T-helper 1 cell treated with Interleukin-12 subunit alpha and Interleukin-12 subunit beta and Interleukin-4 antibody, amounts not matched to agents 30 μg/mL and 1 μg/mL, for 36 hours (primary cell): ENCODE measurements around the gene LGALS12.
"Not testable (repeated sequence)": the region's sequence is repeated elsewhere in the genome, so short reads cannot be mapped to it uniquely, and the experiment has no call there.

ENCODE experiments used
- H3K27ac Mint-ChIP-seq: one replicate; pipeline ENCODE4 v1.8.0; 2021; ENCODE audit warnings: mild to moderate bottlenecking, mixed read lengths
- H3K27me3 Mint-ChIP-seq: one replicate; pipeline ENCODE4 v1.8.0; 2021; ENCODE audit warnings: low read depth, mixed read lengths
- H3K36me3 Mint-ChIP-seq: one replicate; pipeline ENCODE4 v1.8.0; 2021; ENCODE audit warnings: low read depth, mixed read lengths
- H3K4me1 Mint-ChIP-seq: one replicate; pipeline ENCODE4 v1.8.0; 2021; ENCODE audit warnings: low read depth, mixed read lengths
- H3K4me3 Mint-ChIP-seq: one replicate; pipeline ENCODE4 v1.8.0; 2021; ENCODE audit warnings: mild to moderate bottlenecking, moderate library complexity, mixed read lengths
- H3K9me3 Mint-ChIP-seq: one replicate; pipeline ENCODE4 v1.8.0; 2021; ENCODE audit warnings: mixed read lengths

The LGALS12 gene

DNA sequence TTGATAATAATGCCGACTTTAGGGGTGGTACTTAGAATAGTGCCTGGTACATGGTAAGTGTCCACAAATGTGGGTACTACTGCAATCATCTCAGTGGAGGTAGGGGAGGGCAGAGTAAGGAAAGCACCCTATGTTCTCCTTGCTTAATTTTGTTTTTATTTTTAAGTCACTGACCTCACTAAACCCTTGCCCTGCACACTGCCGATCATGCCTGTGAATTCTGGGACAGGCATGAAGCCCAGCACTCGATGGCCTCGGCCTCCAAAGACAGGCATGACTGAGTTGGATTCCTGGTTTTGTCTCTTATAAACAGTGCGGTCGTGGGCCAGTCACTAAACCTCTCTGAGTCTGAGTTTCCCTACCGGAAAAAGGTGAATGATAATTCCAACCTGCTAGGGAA is 6.9 kb downstream of the LGALS12 start:
- peaks cover 1% of the 10 kb centered on the region for H3K4me1 Mint-ChIP-seq
- no peak overlapping the region for H3K4me3 Mint-ChIP-seq
- no peak overlapping the region for H3K27ac Mint-ChIP-seq
- no peaks in the 10 kb centered on the region for H3K9me3 Mint-ChIP-seq
- H3K36me3 Mint-ChIP-seq: no peaks in the 10 kb centered on the region
- H3K27me3 Mint-ChIP-seq: no peaks in the 10 kb centered on the region

DNA sequence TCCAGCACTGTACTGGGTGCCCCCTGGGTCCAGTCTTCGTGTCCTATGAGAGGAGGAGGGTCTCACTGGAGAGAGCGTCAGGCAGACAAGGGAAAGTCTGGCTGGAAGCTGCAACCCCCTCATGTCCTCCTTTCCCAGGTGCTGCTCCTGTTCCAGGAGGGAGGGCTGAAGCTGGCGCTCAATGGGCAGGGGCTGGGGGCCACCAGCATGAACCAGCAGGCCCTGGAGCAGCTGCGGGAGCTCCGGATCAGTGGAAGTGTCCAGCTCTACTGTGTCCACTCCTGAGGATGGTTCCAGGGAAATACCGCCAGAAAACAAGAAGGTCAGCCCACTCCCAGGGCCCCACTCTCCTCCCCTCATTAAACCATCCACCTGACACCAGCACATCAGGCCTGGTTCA is 10.2 kb downstream of the LGALS12 start:
- H3K27me3 Mint-ChIP-seq: peaks cover 6% of the 10 kb centered on the region
- H3K9me3 Mint-ChIP-seq: no peaks in the 10 kb centered on the region
- H3K27ac Mint-ChIP-seq: no peak overlapping the region
- H3K4me1 Mint-ChIP-seq: peaks cover 6% of the 10 kb centered on the region
- no peaks in the 10 kb centered on the region for H3K36me3 Mint-ChIP-seq
- H3K4me3 Mint-ChIP-seq: no peak overlapping the region

DNA sequence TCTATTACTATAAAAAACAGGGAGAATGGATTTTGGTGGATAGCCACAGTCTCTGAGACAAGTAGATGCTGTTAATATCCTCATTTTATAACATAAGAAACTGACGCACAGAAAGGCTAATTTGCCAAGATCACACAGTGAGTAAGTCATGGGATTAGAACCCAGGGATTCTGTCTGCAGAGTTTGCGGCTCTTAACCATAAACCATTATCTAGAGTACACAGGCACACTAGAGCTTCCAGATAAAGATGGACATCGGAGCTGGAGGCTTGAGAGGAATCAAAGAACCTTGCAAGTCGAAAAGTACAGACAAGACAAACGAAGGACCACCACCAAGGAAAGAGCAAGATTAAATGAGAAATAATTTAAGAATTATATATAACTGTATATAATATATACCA is 11.3 kb downstream of the LGALS12 start:
- H3K4me1 Mint-ChIP-seq: peaks cover 6% of the 10 kb centered on the region
- H3K4me3 Mint-ChIP-seq: no peak overlapping the region
- no peak overlapping the region for H3K27ac Mint-ChIP-seq
- no peaks in the 10 kb centered on the region for H3K36me3 Mint-ChIP-seq
- H3K9me3 Mint-ChIP-seq: no peaks in the 10 kb centered on the region
- peaks cover 6% of the 10 kb centered on the region for H3K27me3 Mint-ChIP-seq

DNA sequence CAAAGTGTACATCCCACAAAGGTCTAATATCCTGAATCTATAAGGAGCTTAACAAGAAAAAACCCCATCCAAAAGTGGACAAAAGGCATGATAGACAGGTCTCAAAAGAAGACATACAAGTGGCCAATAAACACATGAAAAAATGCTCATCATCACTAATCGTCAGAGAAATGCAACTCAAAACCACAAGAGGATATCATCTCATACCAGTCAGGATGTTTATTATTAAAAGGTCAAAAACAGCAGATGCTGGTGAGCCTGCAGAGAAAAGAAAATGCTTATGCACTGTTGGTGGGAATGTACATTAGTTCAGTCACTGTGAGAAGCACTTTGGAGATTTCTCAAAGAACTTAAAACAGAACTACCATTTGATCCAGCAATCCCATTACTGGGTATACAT is 12.7 kb downstream of the LGALS12 start:
- no peak overlapping the region for H3K4me3 Mint-ChIP-seq
- H3K27ac Mint-ChIP-seq: no peak overlapping the region
- peaks cover under 1% of the 10 kb centered on the region for H3K36me3 Mint-ChIP-seq
- H3K9me3 Mint-ChIP-seq: peaks cover 6% of the 10 kb centered on the region
- peaks cover 6% of the 10 kb centered on the region for H3K27me3 Mint-ChIP-seq
- H3K4me1 Mint-ChIP-seq: peaks cover 6% of the 10 kb centered on the region

DNA sequence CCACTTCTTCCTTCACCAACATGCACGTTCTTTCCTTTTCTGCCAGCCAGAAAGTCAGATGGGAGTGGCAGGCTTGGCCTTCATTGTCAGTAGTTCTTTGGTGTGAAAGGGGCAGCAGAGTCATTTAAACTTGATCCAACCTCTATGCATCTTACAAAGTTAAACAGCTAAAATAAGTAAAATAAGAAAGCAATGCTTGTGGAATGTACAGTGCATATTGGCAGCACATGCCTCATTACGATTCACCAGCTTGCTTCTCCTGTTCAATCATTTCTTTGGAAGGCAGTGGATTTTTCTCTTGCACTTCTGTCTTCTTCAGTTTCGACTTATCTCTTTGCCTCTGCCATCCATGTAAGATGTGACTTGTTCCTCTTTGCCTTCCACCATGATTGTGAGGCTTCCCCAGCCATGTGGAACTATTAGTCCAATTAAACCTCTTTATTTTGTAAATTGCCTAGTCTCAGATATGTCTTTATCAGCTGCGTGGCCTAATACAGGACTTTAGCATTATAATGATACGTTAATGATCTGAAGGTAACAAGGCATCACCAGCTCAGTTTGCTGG is 14.8 kb downstream of the LGALS12 start:
- Mint-ChIP-seq H3K27ac (no peak overlapping the region), H3K4me1 (peaks cover 6% of the 10 kb centered on the region), H3K9me3 (peaks cover 14% of the 10 kb centered on the region), H3K4me3 (no peak overlapping the region), H3K27me3 (peaks cover 6% of the 10 kb centered on the region), H3K36me3 (peaks cover 2% of the 10 kb centered on the region)

DNA sequence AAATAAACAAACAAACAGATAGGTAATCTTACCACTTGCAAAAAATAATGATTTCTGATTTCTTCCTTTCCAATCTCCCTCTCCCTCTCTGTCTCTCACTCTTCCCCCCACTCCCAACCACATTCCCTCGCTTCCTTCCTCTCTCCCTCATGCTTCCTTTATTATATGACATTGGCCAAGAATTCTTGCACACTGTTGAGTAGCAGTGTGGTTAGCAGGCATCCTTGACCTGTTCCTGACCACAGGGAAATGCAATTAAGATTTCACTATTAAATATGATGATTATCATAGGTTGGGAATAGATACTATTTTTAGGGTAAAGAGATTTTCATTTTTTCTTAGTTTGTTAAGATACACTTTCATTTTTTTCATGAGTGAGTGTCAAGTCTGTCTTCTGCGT is 16.0 kb downstream of the LGALS12 start:
- Mint-ChIP-seq H3K27ac (no peak overlapping the region), H3K4me3 (no peak overlapping the region), H3K9me3 (peaks cover 14% of the 10 kb centered on the region), H3K27me3 (peaks cover 6% of the 10 kb centered on the region), H3K36me3 (peaks cover 2% of the 10 kb centered on the region), H3K4me1 (peaks cover 6% of the 10 kb centered on the region)

GRCh38 chr11:63523151-63523550 is 17.3 kb downstream of the LGALS12 start:
- Mint-ChIP-seq H3K4me1 (peaks cover 5% of the 10 kb centered on the region), H3K9me3 (peaks cover 14% of the 10 kb centered on the region), H3K27me3 (peaks cover 6% of the 10 kb centered on the region), H3K4me3 (no peak overlapping the region), H3K36me3 (peaks cover 2% of the 10 kb centered on the region), H3K27ac (no peak overlapping the region)

- Mint-ChIP-seq H3K4me3 (no peak overlapping the region), H3K27me3 (no peaks in the 10 kb centered on the region), H3K9me3 (peaks cover 14% of the 10 kb centered on the region), H3K36me3 (peaks cover 3% of the 10 kb centered on the region), H3K27ac (no peak overlapping the region), H3K4me1 (peaks cover 27% of the 10 kb centered on the region)
Observed at GRCh38 chr11:63527667-63528066, 21.8 kb downstream of the LGALS12 start.

- Mint-ChIP-seq H3K4me1 (peaks cover 32% of the 10 kb centered on the region), H3K9me3 (peaks cover 12% of the 10 kb centered on the region)
- H3K4me3 Mint-ChIP-seq, H3K36me3 Mint-ChIP-seq, H3K27me3 Mint-ChIP-seq, H3K27ac Mint-ChIP-seq: not testable (repeated sequence)
Observed at GRCh38 chr11:63528156-63528555, 22.3 kb downstream of the LGALS12 start.

DNA sequence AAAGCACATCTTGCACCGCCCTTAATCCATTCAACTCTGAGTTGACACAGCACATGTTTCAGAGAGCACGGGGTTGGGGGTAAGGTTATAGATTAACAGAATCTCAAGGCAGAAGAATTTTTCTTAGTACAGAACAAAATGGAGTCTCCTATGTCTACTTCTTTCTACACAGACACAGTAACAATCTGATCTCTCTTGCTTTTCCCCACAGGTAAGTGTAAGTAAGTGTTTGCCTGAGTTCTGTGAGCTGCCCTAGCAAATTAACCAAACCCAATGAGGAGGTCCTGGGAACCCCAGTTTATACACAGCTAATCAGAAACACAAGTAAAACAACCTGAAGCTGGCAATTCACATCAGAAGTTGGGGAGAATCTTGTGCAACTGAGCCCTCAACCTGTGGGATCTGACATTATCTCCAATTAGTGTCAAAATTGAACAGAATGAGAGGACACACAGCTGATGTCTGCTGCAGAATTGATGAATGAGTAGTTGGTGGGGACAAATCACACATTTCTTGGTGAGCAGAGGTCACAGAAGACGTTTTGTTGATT is 22.9 kb downstream of the LGALS12 start:
- H3K36me3 Mint-ChIP-seq, H3K9me3 Mint-ChIP-seq, H3K27ac Mint-ChIP-seq, H3K27me3 Mint-ChIP-seq, H3K4me3 Mint-ChIP-seq: not testable (repeated sequence)
- peaks cover 39% of the 10 kb centered on the region for H3K4me1 Mint-ChIP-seq

- not testable (repeated sequence) for H3K36me3 Mint-ChIP-seq, H3K27ac Mint-ChIP-seq, H3K27me3 Mint-ChIP-seq, H3K9me3 Mint-ChIP-seq, H3K4me3 Mint-ChIP-seq
- H3K4me1 Mint-ChIP-seq: peaks cover 44% of the 10 kb centered on the region
Observed at GRCh38 chr11:63529373-63529772, 23.5 kb downstream of the LGALS12 start.

- Mint-ChIP-seq H3K4me3 (no peak overlapping the region), H3K9me3 (no peaks in the 10 kb centered on the region), H3K27me3 (no peaks in the 10 kb centered on the region), H3K36me3 (peaks cover 1% of the 10 kb centered on the region), H3K4me1 (peaks cover 48% of the 10 kb centered on the region), H3K27ac (no peak overlapping the region)
Observed at GRCh38 chr11:63530021-63530420, 24.1 kb downstream of the LGALS12 start.

- H3K4me3 Mint-ChIP-seq: peak overlapping the region; percentile 52
- H3K4me1 Mint-ChIP-seq: peaks cover 60% of the 10 kb centered on the region
- peak overlapping the region; percentile 82 for H3K27ac Mint-ChIP-seq
- H3K9me3 Mint-ChIP-seq, H3K36me3 Mint-ChIP-seq, H3K27me3 Mint-ChIP-seq: not testable (repeated sequence)
Observed at GRCh38 chr11:63531074-63531792, 25.3 kb downstream of the LGALS12 start.

- H3K4me3 Mint-ChIP-seq: peak overlapping the region; percentile 47
- H3K4me1 Mint-ChIP-seq: peaks cover 66% of the 10 kb centered on the region
- peak overlapping the region; percentile 64 for H3K27ac Mint-ChIP-seq
- H3K9me3 Mint-ChIP-seq: no peaks in the 10 kb centered on the region
- no peaks in the 10 kb centered on the region for H3K27me3 Mint-ChIP-seq
- peaks cover 1% of the 10 kb centered on the region for H3K36me3 Mint-ChIP-seq
Observed at GRCh38 chr11:63532117-63532516, 26.2 kb downstream of the LGALS12 start.

DNA sequence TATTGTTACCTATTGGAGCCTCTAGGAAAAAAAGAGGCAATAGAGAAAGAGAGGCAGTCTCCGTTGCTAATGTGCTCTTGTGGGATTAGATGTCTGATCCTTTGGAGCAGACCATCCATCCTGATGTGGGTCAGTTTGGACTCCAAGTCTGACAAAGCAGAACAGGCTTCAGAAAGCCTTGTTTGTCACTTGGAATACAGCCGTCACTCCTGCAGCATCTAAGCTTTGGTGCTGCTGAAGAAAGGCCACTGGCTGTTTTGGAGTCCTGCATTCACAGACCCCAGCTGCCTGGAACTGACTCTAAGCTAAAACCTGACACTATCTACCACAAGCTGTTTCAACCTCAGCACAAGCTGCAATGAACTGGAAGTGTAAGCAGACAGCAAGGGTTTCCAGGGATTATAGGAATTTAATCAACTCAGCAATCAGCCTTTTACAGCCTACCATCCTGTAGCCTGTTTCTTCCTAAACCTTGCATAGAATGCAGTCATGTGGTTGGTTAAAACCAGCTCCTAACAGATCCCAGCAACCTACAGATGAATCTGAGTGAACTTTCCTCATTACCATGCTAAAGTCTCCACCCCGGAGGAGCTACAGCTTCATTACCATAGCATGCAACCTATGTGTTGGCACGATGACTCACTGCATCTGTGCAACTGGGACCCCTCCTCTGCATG is 27.1 kb downstream of the LGALS12 start:
- H3K27ac Mint-ChIP-seq: no peak overlapping the region
- H3K36me3 Mint-ChIP-seq: peaks cover 1% of the 10 kb centered on the region
- peaks cover 74% of the 10 kb centered on the region for H3K4me1 Mint-ChIP-seq
- H3K4me3 Mint-ChIP-seq: no peak overlapping the region
- H3K27me3 Mint-ChIP-seq: no peaks in the 10 kb centered on the region
- no peaks in the 10 kb centered on the region for H3K9me3 Mint-ChIP-seq
